Naive B cell (primary cell): ENCODE data around the gene ENG. TPM values are rescaled to one million over a fixed set of nuclear protein-coding genes. Genes with fewer than 3 reads are reported as not detected.

Experiments
- ATAC-seq, 2 donors: fragments of 150-1000 bp; cut with Tn5 transposase; 2 replicates each; pipeline ENCODE4 v1.10.0; 2021; ENCODE audit warnings: low read depth in 2 of 2, mild to moderate bottlenecking in 2 of 2, moderate library complexity in 2 of 2
- DNase-seq: peaks from one replicate; pipeline ENCODE4 v3.0.0; 2022
- H3K27ac Mint-ChIP-seq, 6 donors: one replicate each; pipeline ENCODE4 v1.8.0; 2020 to 2022; ENCODE audit warnings: mild to moderate bottlenecking in 6 of 6, mixed read lengths in 6 of 6, moderate library complexity in 5 of 6, inconsistent platforms in 2 of 6
- H3K27me3 Mint-ChIP-seq, 3 donors: one replicate each; pipeline ENCODE4 v1.8.0; 2021 to 2022; ENCODE audit warnings: mixed read lengths in 3 of 3, mild to moderate bottlenecking in 1 of 3
- H3K36me3 Mint-ChIP-seq, 2 donors: one replicate each; pipeline ENCODE4 v1.8.0; 2020 to 2022; ENCODE audit warnings: mixed read lengths in 2 of 2, inconsistent platforms in 1 of 2, mild to moderate bottlenecking in 1 of 2
- H3K4me1 Mint-ChIP-seq, 3 donors: one replicate each; pipeline ENCODE4 v1.8.0; 2020 to 2022; ENCODE audit warnings: mixed read lengths in 3 of 3, inconsistent platforms in 1 of 3, mild to moderate bottlenecking in 1 of 3, moderate library complexity in 1 of 3
- H3K4me3 Mint-ChIP-seq, 8 donors: one replicate each; pipeline ENCODE4 v1.8.0; 2020 to 2022; ENCODE audit warnings: mild to moderate bottlenecking in 8 of 8, mixed read lengths in 8 of 8, moderate library complexity in 8 of 8, inconsistent platforms in 2 of 8
- H3K9me3 Mint-ChIP-seq, 7 donors: one replicate each; pipeline ENCODE4 v1.8.0; 2020 to 2022; ENCODE audit warnings: mixed read lengths in 7 of 7, mild to moderate bottlenecking in 5 of 7, inconsistent platforms in 2 of 7, moderate library complexity in 1 of 7
- polyA plus RNA-seq, 6 donors: library from polyadenylated mRNA; unstranded; fragments of 300-500 nt; fragmentation: Illumina TruSeq; gene quantifications; one replicate each; pipeline ENCODE4 v1.2.3, GENCODE V29; 2021; ENCODE audit warnings: low read depth in 6 of 6

The ENG gene
- polyA plus RNA-seq, 6 donors from 2014 or later: 3.5 to 8.2 (median 5.8) TPM; not detected in 1

- ATAC-seq: no peak
- Mint-ChIP-seq H3K4me1 (peaks cover 7 to 22% (median 18%) of the 10 kb centered on the region in 3 donors), H3K36me3 (no peaks in the 10 kb centered on the region), H3K4me3 (no peak overlapping the region), H3K27ac (no peak overlapping the region), H3K27me3 (no peaks in the 10 kb centered on the region), H3K9me3 (no peaks in the 10 kb centered on the region)
- no peak for DNase-seq
Observed at GRCh38 chr9:127808347-127809001, 46.0 kb downstream of the ENG start.

- H3K4me3 Mint-ChIP-seq: no peak overlapping the region
Observed at GRCh38 chr9:127806871-127807270, 47.6 kb downstream of the ENG start.

GRCh38 chr9:127805620-127806019, 48.8 kb downstream of the ENG start:
- Mint-ChIP-seq H3K27ac (no peak overlapping the region), H3K27me3 (no peaks in the 10 kb centered on the region), H3K4me1 (peaks cover 16 to 40% (median 33%) of the 10 kb centered on the region in 3 donors), H3K4me3 (peak overlapping the region in 1 of 8 donors; percentile 18), H3K36me3 (no peaks in the 10 kb centered on the region), H3K9me3 (no peaks in the 10 kb centered on the region)
- DNase-seq: no peak
- no peak for ATAC-seq

More at GRCh38 chr9:127806871-127807270, 47.6 kb downstream of the ENG start:
- Mint-ChIP-seq H3K9me3 (no peaks in the 10 kb centered on the region), H3K27ac (peak overlapping the region in 1 of 6 donors; percentile 40), H3K36me3 (no peaks in the 10 kb centered on the region), H3K4me1 (peaks cover 16 to 34% (median 31%) of the 10 kb centered on the region in 3 donors), H3K27me3 (no peaks in the 10 kb centered on the region)
- DNase-seq (no peak), ATAC-seq (no peak)

- Mint-ChIP-seq H3K4me1 (peaks cover 16 to 38% (median 33%) of the 10 kb centered on the region in 3 donors), H3K27ac (peak overlapping the region; percentile 72 to 98 (median 94)), H3K4me3 (peak overlapping the region; percentile 88 to 96 (median 92)), H3K9me3 (no peaks in the 10 kb centered on the region), H3K36me3 (no peaks in the 10 kb centered on the region), H3K27me3 (no peaks in the 10 kb centered on the region)
- DNase-seq: peak; percentile 15
- ATAC-seq: no peak
Observed at GRCh38 chr9:127803507-127804352, 50.7 kb downstream of the ENG start.

- Mint-ChIP-seq H3K4me3 (peak within 1 kb of the TSS; percentile 88 to 96 (median 92)), H3K27ac (peak within 1 kb of the TSS; percentile 90 to 98 (median 95)), H3K36me3 (no peaks in the 10 kb centered on the region), H3K9me3 (no peaks in the 10 kb centered on the region), H3K27me3 (no peaks in the 10 kb centered on the region), H3K4me1 (peaks cover 20 to 47% (median 37%) of the 10 kb centered on the region in 3 donors)
- DNase-seq (peak; percentile 85), ATAC-seq (peak; percentile 80 to 81)
Observed at GRCh38 chr9:127802576-127803443, 51.6 kb downstream of the ENG start, which contains the start of gene FPGS. TSS of gene FPGS (plus strand) at chr9:127802882. CDS start at chr9:127802925, 43 bp downstream.

- Mint-ChIP-seq H3K27ac (peak overlapping the region; percentile 90 to 96 (median 94)), H3K36me3 (no peaks in the 10 kb centered on the region), H3K4me3 (peak overlapping the region; percentile 88 to 96 (median 92)), H3K27me3 (no peaks in the 10 kb centered on the region), H3K4me1 (peaks cover 25 to 54% (median 44%) of the 10 kb centered on the region in 3 donors), H3K9me3 (no peaks in the 10 kb centered on the region)
- no peak for DNase-seq
- ATAC-seq: peak in 1 of 2 donors; percentile 0
Observed at GRCh38 chr9:127801955-127802575, 52.4 kb downstream of the ENG start.

- H3K4me1 Mint-ChIP-seq: peaks cover 20 to 50% (median 32%) of the 10 kb centered on the region in 3 donors
- H3K36me3 Mint-ChIP-seq: no peaks in the 10 kb centered on the region
- H3K27ac Mint-ChIP-seq: peak overlapping the region; percentile 67 to 92 (median 83)
- ATAC-seq (peak; percentile 58 to 67), DNase-seq (peak; percentile 36)
- peak overlapping the region; percentile 60 to 91 (median 84) for H3K4me3 Mint-ChIP-seq
- H3K9me3 Mint-ChIP-seq: no peaks in the 10 kb centered on the region
- H3K27me3 Mint-ChIP-seq: no peaks in the 10 kb centered on the region
Observed at GRCh38 chr9:127796852-127797370, 57.5 kb downstream of the ENG start.

GRCh38 chr9:127796225-127796813, 58.1 kb downstream of the ENG start:
- DNase-seq (no peak), ATAC-seq (peak; percentile 32 to 46)
- Mint-ChIP-seq H3K4me3 (peak overlapping the region; percentile 60 to 91 (median 84)), H3K36me3 (no peaks in the 10 kb centered on the region), H3K27me3 (no peaks in the 10 kb centered on the region), H3K27ac (peak overlapping the region; percentile 67 to 92 (median 83)), H3K4me1 (peaks cover 20 to 45% (median 30%) of the 10 kb centered on the region in 3 donors), H3K9me3 (no peaks in the 10 kb centered on the region)

GRCh38 chr9:127794001-127794791, 60.3 kb downstream of the ENG start:
- ATAC-seq (no peak), DNase-seq (no peak)
- Mint-ChIP-seq H3K27me3 (no peaks in the 10 kb centered on the region), H3K36me3 (peaks cover 5 to 7% of the 10 kb centered on the region in 2 donors), H3K27ac (peak overlapping the region in 3 of 6 donors; percentile 41 to 88 (median 51)), H3K9me3 (no peaks in the 10 kb centered on the region), H3K4me3 (peak overlapping the region in 1 of 8 donors; percentile 22), H3K4me1 (peaks cover 24 to 54% (median 35%) of the 10 kb centered on the region in 3 donors)

GRCh38 chr9:127793093-127793708, 61.3 kb downstream of the ENG start:
- Mint-ChIP-seq H3K9me3 (no peaks in the 10 kb centered on the region), H3K4me3 (no peak overlapping the region), H3K27me3 (no peaks in the 10 kb centered on the region), H3K36me3 (peaks cover 5 to 13% of the 10 kb centered on the region in 2 donors), H3K4me1 (peaks cover 25 to 52% (median 41%) of the 10 kb centered on the region in 3 donors), H3K27ac (peak overlapping the region in 5 of 6 donors; percentile 15 to 89 (median 64))
- no peak for ATAC-seq
- DNase-seq: no peak

GRCh38 chr9:127792417-127793031, 61.9 kb downstream of the ENG start:
- Mint-ChIP-seq H3K36me3 (peaks cover 5 to 14% of the 10 kb centered on the region in 2 donors), H3K9me3 (no peaks in the 10 kb centered on the region), H3K4me3 (peak overlapping the region in 1 of 8 donors; percentile 35), H3K27me3 (no peaks in the 10 kb centered on the region), H3K4me1 (peaks cover 25 to 49% (median 40%) of the 10 kb centered on the region in 3 donors), H3K27ac (peak overlapping the region in 3 of 6 donors; percentile 64 to 93 (median 85))
- DNase-seq (no peak), ATAC-seq (no peak)
